Sciatic nerve (tissue), 2 donors: ENCODE measurements around the gene KCNJ10. TPM values are rescaled to one million over a fixed set of nuclear protein-coding genes. Genes with fewer than 3 reads are reported as not detected.

Experiments
- ATAC-seq: fragments of 200-7000 bp; cut with Tn5 transposase; one replicate; pipeline ENCODE4 v1.9.1; 2020; ENCODE audit warnings: mild to moderate bottlenecking, moderate library complexity
- DNase-seq: peaks from one replicate; pipeline ENCODE4 v3.0.0-alpha.2; 2020; ENCODE audit warnings: low spot score
- intact Hi-C: fragments of 100-400 bp; cut with DNase I; formaldehyde crosslinking; loops from one replicate; pipeline ENCODE4 v1.14.2; 2022
- total RNA-seq: library from RNA; stranded (reverse); fragmentation: NEBNext Ultra II Directional; extraction: Animal tissue kit (Norgen Biotek cat#: 25700); gene quantifications from one replicate; pipeline ENCODE4 v1.2.1, GENCODE V29; 2021
- donor health status: DM: no; HTN: no; CAD: no.
- donor health status: DM: no; HTN: no; CAD: no.

The KCNJ10 gene
- total RNA-seq, 1 donor from 2014 or later: 23.7 TPM

DNA sequence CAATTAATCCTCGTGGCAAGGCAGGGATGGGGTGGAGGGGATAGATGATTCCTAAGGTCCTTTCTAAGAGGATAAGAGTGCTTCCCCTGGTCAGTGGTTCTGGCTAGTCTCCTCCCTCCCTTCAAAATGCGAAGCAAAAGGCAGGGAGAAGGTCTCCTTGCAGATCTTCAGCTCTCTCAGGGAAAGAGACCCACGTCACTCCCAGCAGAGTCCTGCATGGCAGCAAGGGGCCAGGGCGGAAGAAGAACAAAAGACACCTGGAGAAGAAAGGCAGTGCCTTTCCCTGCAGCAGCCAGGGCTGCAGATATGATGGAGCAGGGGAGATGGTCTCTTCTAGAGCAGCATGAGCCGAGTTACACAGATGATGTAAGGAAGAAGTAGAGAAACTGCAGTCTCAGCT, 86.3 kb downstream of the KCNJ10 start:
- no peak for ATAC-seq
- DNase-seq: no peak
- intact Hi-C loops: no loop called here

DNA sequence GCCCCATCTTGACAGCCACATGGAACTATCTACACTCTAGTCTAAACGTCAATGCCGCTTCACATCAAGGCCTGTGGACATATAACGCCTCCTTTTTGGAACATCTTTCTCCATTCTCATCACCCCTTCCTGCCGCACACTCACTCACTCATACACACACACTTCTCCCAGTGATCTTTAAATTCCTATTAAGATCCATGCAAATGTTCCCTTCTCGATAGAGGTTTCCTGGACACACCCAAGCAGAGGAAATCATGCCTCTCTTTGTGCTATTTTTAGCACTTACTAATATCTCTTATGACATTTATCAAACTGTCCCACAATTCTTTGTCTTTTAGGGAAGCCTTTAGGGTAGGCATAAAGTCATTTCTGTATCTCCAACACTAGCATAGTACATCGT, 87.7 kb downstream of the KCNJ10 start:
- no peak for ATAC-seq
- no peak for DNase-seq
- intact Hi-C loops: no loop called here

DNA sequence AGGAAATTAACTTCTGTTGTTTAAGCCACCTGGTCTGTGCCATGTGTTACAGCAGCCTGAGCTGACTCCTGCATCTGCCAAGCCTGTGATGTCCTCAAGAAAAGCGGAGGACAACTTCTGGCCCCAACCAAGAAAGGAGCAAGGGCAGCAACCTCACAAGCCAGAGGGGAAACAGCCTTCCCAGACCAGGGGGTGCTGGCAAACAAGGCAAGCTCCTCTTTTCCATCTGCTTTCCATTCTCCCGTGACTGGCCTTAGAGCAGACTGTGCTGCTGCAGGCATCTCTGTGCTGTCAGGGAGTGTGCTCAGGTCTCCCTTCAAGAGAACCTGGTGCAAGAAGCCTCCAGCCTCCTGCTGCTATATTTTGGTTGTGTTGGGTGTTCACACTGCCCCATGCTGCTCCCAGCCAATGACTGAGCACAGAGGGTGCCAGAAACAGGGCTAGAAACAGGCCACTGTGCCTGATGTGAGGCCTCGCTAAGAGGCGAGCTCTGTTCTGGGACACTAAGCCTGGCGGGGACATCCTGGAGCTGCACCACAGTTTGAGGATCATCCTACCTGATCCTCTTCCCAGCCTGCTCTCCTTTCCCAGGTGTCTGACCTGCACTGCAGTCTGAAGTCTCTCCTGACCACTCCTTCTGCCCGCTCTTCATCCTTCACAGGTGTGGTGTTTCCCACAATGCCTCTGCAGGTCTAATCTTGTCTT, 88.5 kb downstream of the KCNJ10 start:
- intact Hi-C loops: no loop called here
- no peak for DNase-seq

DNA sequence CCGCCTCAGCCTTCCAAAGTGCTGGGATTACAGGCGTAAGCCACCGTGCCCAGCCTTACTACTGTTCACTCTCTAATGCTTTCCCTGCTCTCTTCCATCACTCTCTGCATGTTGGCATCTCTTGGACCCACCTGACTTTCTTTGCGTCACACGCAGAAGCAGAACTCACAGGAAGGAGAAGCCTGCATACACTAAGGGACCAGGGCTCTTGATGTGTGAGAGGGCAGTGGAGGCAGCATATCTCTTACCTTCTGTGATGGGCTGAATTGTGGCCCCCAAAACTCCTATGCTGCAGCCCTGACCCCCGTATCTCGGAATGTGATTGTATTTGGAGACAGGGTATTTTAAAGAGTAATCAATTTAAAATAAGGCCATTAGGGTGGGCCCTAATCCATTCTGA, 89.2 kb downstream of the KCNJ10 start:
- no peak for ATAC-seq
- intact Hi-C loops: no loop called here
- DNase-seq: no peak

More for the DNA sequence above, 88.5 kb downstream of the KCNJ10 start:
- no peak for ATAC-seq

DNA sequence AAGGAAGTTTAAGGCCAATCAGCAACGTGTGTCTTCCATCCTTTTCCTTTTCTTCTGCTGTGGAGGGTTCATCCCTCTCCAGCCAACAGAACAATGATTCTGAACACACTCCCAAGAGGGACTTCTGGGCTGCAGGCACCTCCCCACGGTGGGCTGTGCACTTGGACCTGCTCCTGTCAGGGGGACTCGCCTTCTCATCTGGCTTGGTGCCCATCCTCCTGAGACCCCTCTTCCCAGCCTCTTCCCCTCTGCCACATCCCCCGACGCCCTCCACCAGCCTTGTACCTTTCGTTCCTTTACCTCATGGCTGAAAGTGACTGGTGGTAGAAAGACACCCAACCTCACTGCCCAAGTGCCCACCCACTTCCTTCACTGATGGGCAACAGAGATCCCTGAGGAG, 89.9 kb downstream of the KCNJ10 start:
- intact Hi-C loops: no loop called here
- no peak for DNase-seq

DNA sequence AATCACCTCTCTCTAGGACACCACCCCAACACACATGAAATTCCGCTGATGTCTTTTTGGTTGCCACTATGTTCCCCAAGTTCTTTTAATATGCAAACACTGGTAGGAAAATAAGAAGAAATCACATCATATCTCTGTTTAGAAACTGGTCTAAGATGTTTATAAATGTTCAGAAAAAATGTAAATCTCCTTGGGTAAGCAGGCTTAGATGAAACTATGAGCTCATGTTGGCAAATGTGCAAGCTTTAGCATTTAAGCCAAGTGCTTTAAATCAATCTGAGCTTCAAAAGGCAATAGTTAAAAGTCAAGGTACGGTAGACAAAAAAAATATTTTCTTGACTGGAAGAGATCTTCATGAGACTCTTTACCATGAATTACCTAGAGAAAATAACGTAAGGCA, 90.7 kb downstream of the KCNJ10 start:
- intact Hi-C loops: no loop called here
- ATAC-seq: no peak
- DNase-seq: no peak

More for the DNA sequence above, 89.9 kb downstream of the KCNJ10 start:
- no peak for ATAC-seq

DNA sequence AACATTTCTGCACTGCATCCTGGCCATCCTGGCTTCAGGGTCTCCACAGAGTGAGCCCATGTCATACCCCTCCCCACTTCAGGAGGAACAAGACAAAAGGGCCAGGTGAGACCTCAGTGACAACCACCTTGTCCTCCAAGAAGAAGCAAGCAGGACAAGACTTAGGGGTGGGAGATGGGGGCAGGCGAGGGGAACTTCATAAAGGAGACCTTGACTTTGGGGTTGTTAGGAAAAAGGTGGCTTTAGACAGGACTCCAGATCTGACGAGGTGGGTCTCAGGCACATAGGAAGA, 91.9 kb downstream of the KCNJ10 start:
- intact Hi-C loops: no loop called here
- no peak for ATAC-seq
- DNase-seq: no peak

DNA sequence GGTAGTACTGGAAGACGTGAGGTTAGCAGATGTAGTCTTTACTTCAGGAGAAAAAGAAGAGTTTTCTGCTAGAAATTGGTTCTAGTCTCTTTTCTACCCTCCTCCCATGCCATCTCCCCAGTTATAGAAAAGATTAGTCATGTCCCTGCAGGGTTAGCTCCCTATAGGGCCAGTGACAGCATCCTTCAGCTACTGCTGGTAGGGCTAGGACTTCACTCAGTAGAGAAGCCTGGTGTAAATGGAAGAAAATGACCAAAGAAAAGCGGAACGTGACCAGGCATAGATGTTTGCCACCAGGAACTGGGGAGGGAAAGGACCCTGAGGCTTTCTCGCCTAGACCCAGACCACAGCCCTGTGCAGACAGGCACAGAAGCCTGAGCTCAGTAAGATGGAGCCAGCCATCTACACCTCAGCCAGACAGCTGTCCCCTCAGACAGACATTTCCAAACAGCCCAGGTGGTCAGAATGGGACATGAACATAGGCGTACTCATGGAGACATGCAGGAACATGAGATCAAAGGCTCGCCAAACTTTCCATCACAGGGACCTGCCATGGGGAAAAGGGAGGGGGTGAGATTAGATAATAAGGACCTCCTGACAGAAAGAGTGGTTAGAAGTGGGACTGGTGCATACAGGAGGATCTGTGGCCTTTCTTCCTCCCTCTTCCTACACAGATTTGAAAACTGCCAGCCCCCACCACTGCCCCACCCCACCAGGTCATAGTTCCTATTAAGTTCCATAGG, 92.4 kb downstream of the KCNJ10 start:
- ATAC-seq: no peak
- DNase-seq: no peak
- intact Hi-C loops: no loop called here

DNA sequence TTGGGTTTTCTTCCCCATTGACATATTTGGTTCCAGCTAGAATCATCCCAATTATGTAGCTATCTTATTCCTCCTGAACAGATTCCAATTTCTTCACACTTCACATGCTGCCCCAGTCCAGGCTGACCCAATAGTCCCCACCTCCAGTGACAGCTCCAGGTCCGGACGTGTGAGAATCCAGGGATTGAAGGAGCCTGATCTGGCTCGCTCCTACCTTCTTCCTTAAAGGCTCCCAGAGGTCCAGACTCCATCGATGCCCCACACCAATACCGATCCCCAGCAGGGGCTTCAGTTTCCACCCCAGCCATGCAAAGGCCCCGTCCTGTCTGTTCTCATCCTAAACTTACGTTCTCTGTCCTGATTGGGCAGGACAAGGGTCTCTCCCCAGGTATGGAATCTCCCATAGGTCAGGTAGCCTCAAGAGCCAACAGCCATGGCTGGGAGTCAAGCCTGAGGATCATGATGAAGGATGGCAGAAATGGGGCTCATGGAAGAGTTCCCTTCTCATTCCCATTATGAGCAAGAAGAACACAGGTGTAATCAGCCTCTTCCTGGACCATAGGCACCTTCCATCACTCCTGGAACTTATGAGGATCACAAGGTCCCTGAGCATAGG, 95.5 kb downstream of the KCNJ10 start:
- DNase-seq (no peak), ATAC-seq (no peak)
- intact Hi-C loops: no loop called here

DNA sequence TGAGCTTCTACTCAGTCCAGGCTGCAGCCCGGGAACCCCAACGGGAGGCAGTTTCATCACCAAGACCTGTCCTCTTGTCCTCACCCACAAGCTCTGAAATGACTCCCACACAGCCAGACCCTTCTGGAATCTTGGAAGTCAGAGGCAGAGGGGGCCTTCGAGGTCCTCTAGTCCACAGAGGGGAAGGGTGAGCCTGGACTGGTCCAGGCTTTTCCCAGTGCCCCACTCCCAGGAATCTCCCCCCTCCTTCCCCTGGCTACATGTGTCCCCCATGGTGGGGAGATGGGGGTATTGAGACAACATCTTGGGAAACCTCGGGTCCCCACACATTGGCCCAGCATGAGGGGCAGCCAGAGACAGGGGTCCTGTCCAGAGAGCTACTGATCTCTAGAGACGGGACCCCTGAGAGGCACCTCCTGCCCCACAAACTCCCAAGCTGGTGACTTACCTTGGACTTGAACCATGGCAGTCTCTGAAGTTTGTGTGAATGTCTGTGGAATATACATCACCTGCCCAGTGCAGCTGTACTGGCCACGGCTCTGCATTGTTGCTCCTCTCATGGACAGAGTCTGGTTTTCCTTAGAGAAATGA, 96.5 kb downstream of the KCNJ10 start:
- DNase-seq (no peak), ATAC-seq (no peak)

DNA sequence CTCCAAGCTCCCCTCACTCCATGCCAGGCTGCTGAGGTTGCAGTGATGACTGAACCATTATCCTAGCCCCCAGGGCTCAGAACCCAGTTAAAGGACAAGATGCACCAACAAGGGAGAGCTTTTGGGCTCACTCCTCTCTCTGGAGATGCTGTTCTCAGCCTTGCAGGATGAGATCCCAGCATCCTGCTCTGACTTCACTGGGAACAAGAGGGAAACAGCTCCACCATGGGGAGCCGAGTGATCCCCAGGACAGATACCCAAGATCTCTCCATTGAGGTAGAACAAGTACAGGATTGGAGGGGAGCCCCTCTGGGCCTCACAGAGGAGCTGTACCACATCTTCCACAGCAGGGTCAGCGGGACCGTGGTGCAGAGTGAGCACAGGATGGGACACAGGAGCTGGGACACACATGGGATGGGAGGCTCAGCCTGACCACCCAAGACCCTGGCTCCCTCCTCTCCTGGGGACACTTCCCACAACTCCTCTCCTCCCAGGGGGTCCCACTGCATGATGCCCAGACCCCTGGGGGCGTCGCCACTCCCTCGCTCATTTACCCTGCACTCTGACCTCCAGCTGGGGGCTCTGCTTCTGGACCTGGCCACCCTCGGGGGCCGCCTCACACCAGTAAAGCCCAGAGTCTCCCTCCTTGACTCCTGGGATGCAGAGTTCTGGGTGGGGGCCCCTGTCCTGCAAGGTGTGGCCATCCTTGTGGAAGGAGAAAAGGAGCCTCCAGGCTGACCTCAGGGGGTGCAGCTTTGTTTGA, 97.3 kb downstream of the KCNJ10 start:
- DNase-seq: no peak
- intact Hi-C loops: no loop called here
- ATAC-seq: no peak

More for the DNA sequence above, 96.5 kb downstream of the KCNJ10 start:
- intact Hi-C loops: no loop called here

DNA sequence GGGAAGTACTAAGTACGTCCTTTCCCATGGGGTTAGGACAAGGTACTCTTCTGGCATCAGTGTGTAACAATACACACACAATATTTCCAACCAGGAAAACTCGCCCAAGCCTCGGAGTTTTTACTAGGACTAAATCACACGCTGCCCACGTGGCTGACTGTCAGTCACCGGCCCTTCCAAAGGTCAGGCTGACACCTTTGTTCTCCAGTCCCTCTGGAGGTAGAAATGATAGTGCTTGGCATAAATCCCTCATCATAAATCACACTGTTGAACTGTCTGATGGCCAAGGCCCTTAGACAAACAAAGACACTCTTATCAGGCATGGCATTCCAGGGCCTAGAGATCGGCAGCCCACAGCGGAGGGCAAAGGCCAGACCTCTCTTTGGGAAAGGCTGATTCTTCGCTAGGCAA, 99.0 kb downstream of the KCNJ10 start:
- ATAC-seq (no peak), DNase-seq (no peak)
- intact Hi-C loops: no loop called here

DNA sequence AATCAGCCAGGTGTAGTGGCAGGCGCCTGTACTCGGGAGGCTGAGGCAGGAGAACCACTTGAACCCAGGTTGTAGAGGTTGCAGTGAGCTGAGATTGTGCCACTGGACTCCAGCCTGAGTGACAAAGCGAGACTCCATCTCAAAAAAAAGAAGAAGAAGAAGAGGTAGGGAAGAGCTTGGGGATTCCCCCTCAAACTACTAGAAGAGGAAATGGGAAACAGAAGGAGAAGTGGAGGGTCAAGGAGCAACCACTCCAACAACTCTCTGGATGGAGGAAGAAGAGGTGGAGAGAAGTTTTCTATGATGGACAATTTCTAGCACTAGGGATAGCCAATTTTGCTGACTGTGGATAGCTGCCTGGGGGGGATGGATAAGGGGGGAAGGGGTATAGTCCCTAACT, 101.1 kb downstream of the KCNJ10 start:
- intact Hi-C loops: no loop called here
- no peak for DNase-seq
- ATAC-seq: no peak

DNA sequence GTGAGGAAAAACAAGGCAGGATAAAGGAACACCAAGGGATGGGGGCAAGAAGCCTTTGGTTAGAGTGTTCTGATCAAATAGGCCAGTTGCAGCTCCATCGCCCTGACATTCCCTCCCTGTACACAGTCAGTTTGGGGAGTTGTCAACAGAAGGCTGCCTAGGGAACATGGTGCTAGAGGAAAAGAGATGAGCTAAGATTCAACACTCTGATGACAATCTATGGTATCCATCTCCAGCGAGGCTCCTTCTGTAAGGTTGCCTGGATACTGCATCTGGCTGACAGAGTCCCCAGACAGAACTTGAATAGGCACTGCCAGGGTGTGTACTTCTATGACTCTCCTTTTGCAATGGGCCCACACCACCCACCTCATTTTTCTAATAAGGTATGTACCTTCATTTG, 104.7 kb downstream of the KCNJ10 start:
- no peak for ATAC-seq
- no peak for DNase-seq
- intact Hi-C loops: no loop called here

DNA sequence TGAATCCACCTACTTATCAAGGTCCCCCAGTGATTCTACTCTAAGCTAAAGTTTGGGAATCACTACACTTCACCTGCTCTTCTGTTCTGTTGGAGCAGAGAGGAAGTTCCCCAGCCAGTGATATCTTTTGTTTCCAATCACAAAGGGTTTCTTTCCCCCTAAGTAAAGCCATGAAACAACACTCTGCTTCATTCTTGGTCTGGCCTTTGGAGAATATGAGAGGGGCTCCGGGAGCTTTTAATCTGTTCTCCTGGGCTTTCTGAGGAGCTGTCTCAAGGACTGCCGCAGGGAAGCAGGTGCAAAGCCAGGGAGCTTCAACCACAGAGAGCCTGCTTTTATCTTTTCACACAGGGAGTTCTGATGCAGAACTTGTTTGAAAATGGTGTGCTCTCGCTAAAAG, 105.8 kb downstream of the KCNJ10 start:
- intact Hi-C loops: no loop called here
- ATAC-seq (no peak), DNase-seq (no peak)

DNA sequence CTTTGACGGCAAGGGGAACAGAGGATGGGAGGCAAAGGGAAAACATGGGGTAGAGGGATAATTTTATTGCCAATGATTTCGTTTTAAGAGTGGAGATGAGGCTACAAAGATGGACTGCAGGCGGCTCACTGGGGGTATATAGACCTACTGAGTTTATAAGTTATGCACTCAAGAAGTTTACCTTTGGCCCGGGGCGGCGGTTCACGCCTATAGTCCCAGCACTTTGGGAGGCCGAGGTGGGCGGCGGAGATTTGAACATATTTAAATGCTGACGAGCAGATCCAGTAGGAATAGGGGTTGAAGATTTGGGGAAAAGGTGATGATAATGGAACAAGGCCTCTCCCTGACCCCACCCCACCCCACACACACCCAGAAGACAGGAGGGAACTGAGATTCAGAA, 107.8 kb downstream of the KCNJ10 start:
- intact Hi-C loops: no loop called here
- ATAC-seq: no peak
- no peak for DNase-seq

DNA sequence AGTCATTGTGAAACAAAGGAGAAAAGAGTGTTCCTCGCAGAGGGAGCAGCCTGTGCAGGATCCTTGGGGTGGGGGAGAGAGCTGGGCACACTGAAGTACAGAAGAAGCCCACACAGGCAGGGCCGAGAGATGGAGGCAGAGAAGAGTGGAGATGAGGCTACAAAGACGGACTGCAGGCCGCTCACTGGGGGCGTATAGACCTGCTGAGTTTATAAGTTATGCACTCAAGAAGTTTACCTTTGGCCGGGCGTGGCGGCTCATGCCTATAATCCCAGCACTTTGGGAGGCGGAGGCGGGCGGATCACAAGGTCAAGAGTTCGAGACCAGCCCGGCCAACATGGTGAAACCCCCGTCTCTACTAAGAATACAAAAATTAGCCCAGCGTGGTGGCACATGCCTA, 108.3 kb downstream of the KCNJ10 start:
- intact Hi-C loops: no loop called here
- ATAC-seq: peak; percentile 38
- no peak for DNase-seq

DNA sequence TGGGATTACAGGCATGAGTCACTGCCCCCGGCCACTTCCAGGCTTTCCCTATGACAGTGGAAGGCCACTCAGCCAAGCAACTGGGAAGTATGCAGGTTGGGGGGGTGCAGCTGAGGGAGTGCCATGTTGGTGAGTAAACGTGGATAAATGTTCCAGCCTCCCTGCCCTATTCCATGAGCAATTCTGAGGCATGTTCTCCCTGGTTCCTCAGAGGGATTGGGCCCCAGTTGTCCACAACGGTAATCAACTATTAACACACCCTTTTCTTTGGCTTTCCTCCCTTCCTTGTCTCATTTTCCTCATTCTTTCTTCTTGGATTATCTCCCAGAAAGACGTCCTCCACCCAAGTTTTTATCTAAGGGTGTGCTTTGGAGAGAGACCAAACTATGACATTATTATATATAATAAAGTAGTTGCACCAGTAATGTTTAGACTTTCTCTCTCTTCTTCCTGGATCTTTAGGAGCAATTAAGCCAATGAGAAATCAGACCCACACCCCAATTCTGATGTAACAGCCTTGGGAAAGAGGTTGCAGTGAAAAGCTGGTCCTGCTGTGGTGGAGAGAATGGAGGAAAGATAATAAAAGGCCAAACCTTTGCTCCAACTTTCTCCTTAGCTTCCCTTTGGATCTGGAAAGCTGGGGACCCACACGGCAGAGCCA, 109.1 kb downstream of the KCNJ10 start:
- ATAC-seq: peak; percentile 92
- no peak for DNase-seq
- intact Hi-C loops: no loop called here

DNA sequence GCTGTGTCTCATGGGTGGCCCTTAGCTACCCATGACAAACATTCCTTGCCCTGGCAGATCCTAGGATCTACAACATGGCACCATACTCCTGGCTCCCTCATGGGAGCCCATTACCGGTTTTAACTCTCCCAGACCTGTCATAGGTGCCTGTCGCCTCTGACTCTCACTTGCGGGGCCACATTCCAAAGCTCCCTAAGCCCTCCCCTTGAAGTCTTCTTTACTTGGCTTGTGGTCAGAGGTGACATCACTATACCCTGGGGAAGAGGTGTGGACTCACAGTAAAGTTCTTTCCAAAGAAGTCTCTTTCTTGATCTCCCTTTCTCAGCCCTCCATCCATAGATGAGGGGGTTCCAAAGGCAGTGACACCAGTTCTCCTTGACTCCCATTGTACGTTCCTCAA, 110.5 kb downstream of the KCNJ10 start:
- intact Hi-C loops: no loop called here
- ATAC-seq (no peak), DNase-seq (no peak)
